Embryonic facial prominence (tissue), 1 donor: ENCODE data around the gene MTHFD1.

Experiments
- DNase-seq: peaks from one replicate; pipeline ENCODE4 v3.0.0-alpha.2; 2016; ENCODE audit errors: extremely low spot score

The MTHFD1 gene

GRCh38 chr14:64495252-64495651 lies 107.1 kb downstream of the MTHFD1 start:
- no peak for DNase-seq

- DNase-seq: no peak
These were observed 108.6 kb downstream of the MTHFD1 start for GRCh38 chr14:64496764-64497163.

- no peak for DNase-seq
These were observed 111.9 kb downstream of the MTHFD1 start for GRCh38 chr14:64500088-64500487.

GRCh38 chr14:64501411-64502171 lies 113.4 kb downstream of the MTHFD1 start:
- DNase-seq: no peak

- no peak for DNase-seq
These were observed 114.3 kb downstream of the MTHFD1 start for GRCh38 chr14:64502456-64502855.

GRCh38 chr14:64502887-64503433 lies 114.8 kb downstream of the MTHFD1 start:
- no peak for DNase-seq

- peak; percentile 89 for DNase-seq
These were observed 115.5 kb downstream of the MTHFD1 start, which contains the start of gene ZBTB25 for GRCh38 chr14:64503434-64504309. Gene ZBTB25, minus strand, starts transcription at chr14:64503838. Its CDS starts 13,305 bp downstream, at chr14:64490533.

GRCh38 chr14:64504310-64504896 lies 116.2 kb downstream of the MTHFD1 start, which contains the start of gene ZBTB1:
Gene ZBTB1, plus strand, starts transcription at chr14:64504770. Its CDS starts 16,735 bp downstream, at chr14:64521505.
- peak; percentile 68 for DNase-seq

GRCh38 chr14:64504897-64505794 lies 117.0 kb downstream of the MTHFD1 start:
- DNase-seq: peak; percentile 85

- no peak for DNase-seq
These were observed 118.6 kb downstream of the MTHFD1 start for GRCh38 chr14:64506721-64507120.

- no peak for DNase-seq
These were observed 119.4 kb downstream of the MTHFD1 start for GRCh38 chr14:64507376-64508156.

- no peak for DNase-seq
These were observed 120.1 kb downstream of the MTHFD1 start for GRCh38 chr14:64508215-64508776.

- DNase-seq: no peak
These were observed 120.9 kb downstream of the MTHFD1 start for GRCh38 chr14:64509036-64509435.
